ENCODE results near the gene CYP4F11.
"Not testable (repeated sequence)": the region's sequence is repeated elsewhere in the genome, so short reads cannot be mapped to it uniquely, and the experiment has no call there.

The CYP4F11 gene

DNA sequence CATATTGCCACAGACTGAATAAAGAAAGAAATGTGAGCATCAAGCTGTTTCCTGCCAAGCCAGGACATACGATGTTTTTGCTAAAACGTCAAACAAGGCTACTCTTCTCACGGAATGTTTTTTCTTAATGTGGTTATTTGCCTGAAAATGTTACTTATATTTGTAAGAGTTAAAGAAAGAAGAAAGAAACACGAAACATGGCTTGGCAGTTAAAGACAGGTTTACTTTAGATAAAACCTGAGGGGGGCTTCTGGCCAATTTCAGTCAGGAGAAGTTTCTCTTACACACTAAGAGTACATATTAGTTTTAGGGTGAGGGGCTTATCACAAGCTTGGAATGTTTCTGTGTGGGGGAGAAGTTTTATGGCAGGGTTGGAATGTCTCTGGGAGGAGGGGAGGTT, 10.1 kb upstream of the CYP4F11 start:
- CTCF ChIA-PET = no interaction called here
- no peak for DNase-seq (ENCODE audit: extremely low spot score)
- TF ChIP-seq SUZ12 (IDR thresholded peaks at IDR 0.05) (no peak), ZNF384 (IDR thresholded peaks at IDR 0.05) (no peak), BHLHE40 (IDR thresholded peaks at IDR 0.05; ENCODE audit: borderline replicate concordance) (no peak), L3MBTL2 (conservative IDR thresholded peaks at IDR 0.05) (no peak), FOXM1 (IDR thresholded peaks at IDR 0.05; ENCODE audit: borderline replicate concordance) (no peak), ELF4 (IDR thresholded peaks at IDR 0.05) (no peak)
- TF ChIP-seq, protein P1, sequence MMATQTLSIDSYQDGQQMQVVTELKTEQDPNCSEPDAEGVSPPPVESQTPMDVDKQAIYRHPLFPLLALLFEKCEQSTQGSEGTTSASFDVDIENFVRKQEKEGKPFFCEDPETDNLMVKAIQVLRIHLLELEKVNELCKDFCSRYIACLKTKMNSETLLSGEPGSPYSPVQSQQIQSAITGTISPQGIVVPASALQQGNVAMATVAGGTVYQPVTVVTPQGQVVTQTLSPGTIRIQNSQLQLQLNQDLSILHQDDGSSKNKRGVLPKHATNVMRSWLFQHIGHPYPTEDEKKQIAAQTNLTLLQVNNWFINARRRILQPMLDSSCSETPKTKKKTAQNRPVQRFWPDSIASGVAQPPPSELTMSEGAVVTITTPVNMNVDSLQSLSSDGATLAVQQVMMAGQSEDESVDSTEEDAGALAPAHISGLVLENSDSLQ (IDR thresholded peaks at IDR 0.05) = no peak
- POLR2A ChIA-PET = no interaction called here

DNA sequence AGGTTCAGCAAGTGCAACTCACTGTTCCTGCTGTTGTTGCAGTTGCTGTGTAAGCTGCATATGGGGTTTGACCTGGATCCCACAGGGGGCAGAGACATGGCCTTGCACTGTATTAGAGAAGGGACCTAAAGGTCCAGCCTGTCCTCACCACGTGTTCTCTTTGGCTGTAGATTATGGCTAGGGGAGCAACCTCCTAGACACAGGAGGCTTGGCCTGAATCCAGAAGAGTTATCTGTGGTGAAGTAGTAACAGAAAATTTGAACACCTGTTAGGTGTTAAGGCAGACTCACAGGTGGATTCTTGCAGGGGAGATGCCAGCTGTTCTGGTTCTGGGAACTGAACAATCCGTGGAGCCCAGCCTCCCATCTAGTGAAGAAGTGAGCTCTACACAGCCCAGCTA, 3.4 kb upstream of the CYP4F11 start:
- DNase-seq (ENCODE audit: extremely low spot score) = no peak
- ChIA-PET POLR2A (no interaction called here), CTCF (no interaction called here)
- TF ChIP-seq FOXM1 (IDR thresholded peaks at IDR 0.05; ENCODE audit: borderline replicate concordance) (no peak), HDGF (IDR thresholded peaks at IDR 0.05; ENCODE audit: borderline replicate concordance) (no peak)

DNA sequence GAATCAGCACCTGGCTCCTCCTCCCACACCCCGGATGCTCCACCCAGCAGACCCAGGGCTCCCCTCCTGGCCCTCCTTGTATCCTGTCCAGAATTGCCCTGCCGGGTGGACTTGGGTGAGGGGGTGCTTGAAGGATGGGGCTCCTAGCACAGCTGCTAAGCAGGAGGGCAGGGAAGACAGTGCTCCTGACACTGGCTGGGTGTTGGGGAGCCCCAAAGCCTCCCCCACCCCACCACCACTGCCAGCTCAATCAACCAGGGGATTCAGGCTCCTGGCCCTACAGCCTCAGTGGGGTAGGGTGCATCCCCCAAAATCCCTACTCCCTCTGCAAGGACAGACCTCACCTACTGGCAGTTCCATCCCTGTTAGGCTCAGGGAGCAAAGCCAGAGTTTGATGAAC, 2.6 kb upstream of the CYP4F11 start:
- ChIA-PET CTCF (no interaction called here), POLR2A (no interaction called here)
- DNase-seq (ENCODE audit: extremely low spot score) = no peak
- TF ChIP-seq, protein P1 (IDR thresholded peaks at IDR 0.05) = no peak
- TF ChIP-seq ELF4 (IDR thresholded peaks at IDR 0.05) (no peak), TARDBP (IDR thresholded peaks at IDR 0.05) (no peak), BHLHE40 (IDR thresholded peaks at IDR 0.05; ENCODE audit: borderline replicate concordance) (no peak), FOXK2 (IDR thresholded peaks at IDR 0.05) (no peak), CTBP1 (IDR thresholded peaks at IDR 0.05; ENCODE audit: borderline replicate concordance) (no peak), FOXA1 (IDR thresholded peaks at IDR 0.05) (no peak), HDGF (IDR thresholded peaks at IDR 0.05; ENCODE audit: borderline replicate concordance) (no peak), SP1 (IDR thresholded peaks at IDR 0.05) (no peak), ARNT (IDR thresholded peaks at IDR 0.05) (no peak)

GRCh38 chr19:15936173-15936572, 1.8 kb upstream of the CYP4F11 start:
- ChIA-PET POLR2A (no interaction called here), CTCF (no interaction called here)
- DNase-seq (ENCODE audit: extremely low spot score) = no peak
- TF ChIP-seq ZNF384 (IDR thresholded peaks at IDR 0.05) (no peak), LEF1 (IDR thresholded peaks at IDR 0.05; ENCODE audit: borderline replicate concordance) (no peak), BHLHE40 (IDR thresholded peaks at IDR 0.05; ENCODE audit: borderline replicate concordance) (no peak), FOXK2 (IDR thresholded peaks at IDR 0.05) (no peak), FOXA1 (IDR thresholded peaks at IDR 0.05) (no peak)

DNA sequence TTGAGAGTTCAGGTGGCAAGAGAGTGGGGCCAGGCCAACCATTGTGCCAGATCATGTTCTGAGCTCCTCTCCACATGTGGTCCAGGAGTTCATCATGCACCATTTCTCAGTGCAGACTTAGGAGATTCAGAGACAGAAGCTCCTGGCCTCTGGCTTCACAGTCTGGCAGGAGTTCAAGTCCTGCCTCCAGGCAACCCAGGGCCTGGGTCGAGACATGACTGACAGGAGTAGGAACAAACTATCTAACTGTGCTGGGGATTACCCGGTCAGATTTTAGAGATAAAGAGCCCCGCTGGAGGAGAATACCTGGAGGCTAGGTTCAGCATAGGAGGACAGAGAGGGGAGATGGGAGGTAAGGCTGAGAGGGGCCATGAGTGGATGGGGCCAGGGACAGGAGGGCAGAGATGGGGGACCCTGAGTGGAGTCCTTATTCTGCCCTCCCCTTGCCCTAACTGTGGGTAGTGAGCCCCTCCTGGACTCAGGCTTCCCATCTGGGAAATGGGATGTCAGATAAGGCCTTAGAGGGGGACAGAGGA, 906 bp upstream of the CYP4F11 start:
- POLR2A ChIA-PET = no interaction called here
- TF ChIP-seq FOXK2 (IDR thresholded peaks at IDR 0.05) (no peak), L3MBTL2 (conservative IDR thresholded peaks at IDR 0.05) (no peak), FOXA1 (IDR thresholded peaks at IDR 0.05) (no peak), SUZ12 (IDR thresholded peaks at IDR 0.05) (no peak), FOXM1 (IDR thresholded peaks at IDR 0.05; ENCODE audit: borderline replicate concordance) (no peak), LEF1 (IDR thresholded peaks at IDR 0.05; ENCODE audit: borderline replicate concordance) (no peak), BHLHE40 (IDR thresholded peaks at IDR 0.05; ENCODE audit: borderline replicate concordance) (no peak), CTBP1 (IDR thresholded peaks at IDR 0.05; ENCODE audit: borderline replicate concordance) (no peak), TARDBP (IDR thresholded peaks at IDR 0.05) (no peak), ZNF384 (IDR thresholded peaks at IDR 0.05) (no peak), HDGF (IDR thresholded peaks at IDR 0.05; ENCODE audit: borderline replicate concordance) (no peak), SP1 (IDR thresholded peaks at IDR 0.05) (no peak), ELF4 (IDR thresholded peaks at IDR 0.05) (no peak), ARNT (IDR thresholded peaks at IDR 0.05) (no peak), NFRKB (IDR thresholded peaks at IDR 0.05) (no peak)
- TF ChIP-seq, protein P1 (IDR thresholded peaks at IDR 0.05) = no peak
- DNase-seq (ENCODE audit: extremely low spot score) = no peak
- CTCF ChIA-PET = no interaction called here

GRCh38 chr19:15933761-15934331, 483 bp downstream of the CYP4F11 start:
- DNase-seq (ENCODE audit: extremely low spot score); POLR2A ChIA-PET; CTCF ChIA-PET: not testable (repeated sequence)

DNA sequence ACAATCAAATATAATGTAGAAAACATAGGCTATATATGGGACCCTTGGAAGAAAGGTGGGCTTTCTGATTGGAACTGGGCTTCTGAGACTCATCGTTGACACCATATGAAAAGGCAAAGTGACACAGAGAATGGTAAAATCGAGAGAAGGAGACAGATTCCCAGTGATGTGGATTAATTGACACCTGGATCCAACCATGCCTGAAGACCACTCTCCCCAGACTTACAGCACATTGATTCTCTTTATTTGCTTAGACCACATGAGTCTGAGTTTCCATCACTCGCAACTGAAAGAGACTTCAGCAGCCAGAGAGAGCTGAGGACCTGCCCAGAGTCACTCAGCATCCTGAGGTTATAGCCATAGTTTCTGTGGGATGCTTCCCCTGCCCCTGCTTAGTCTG, 6.0 kb downstream of the CYP4F11 start:
- TF ChIP-seq LEF1 (IDR thresholded peaks at IDR 0.05; ENCODE audit: borderline replicate concordance) = no peak
- no peak for TF ChIP-seq ARNT (IDR thresholded peaks at IDR 0.05)
- no peak for TF ChIP-seq ELF4 (IDR thresholded peaks at IDR 0.05)
- POLR2A ChIA-PET = no interaction called here
- no peak for DNase-seq (ENCODE audit: extremely low spot score)
- CTCF ChIA-PET = no interaction called here

Measured in HEK293T (cell line).